Liver (tissue), 9 donors: ENCODE results near the gene TNNT3. TPM values are rescaled to one million over a fixed set of nuclear protein-coding genes. Genes with fewer than 3 reads are reported as not detected.

Source experiments
- DNase-seq: peaks from one replicate; pipeline ENCODE4 v3.0.0-alpha.2; 2017; ENCODE audit warnings: low spot score
- H3K27ac ChIP-seq, 2 donors: one replicate each; pipeline ENCODE4 v1.7.0; 2013; ENCODE audit warnings: inconsistent platforms in 2 of 2, low read length in 2 of 2, control low read depth in 1 of 2, low read depth in 1 of 2, mild to moderate bottlenecking in 1 of 2
- H3K27me3 ChIP-seq, 4 donors: one replicate each; pipeline versions ENCODE4 v1.6.1 to v1.7.0; 2013; ENCODE audit warnings: low read length in 3 of 4, inconsistent platforms in 1 of 4, mild to moderate bottlenecking in 1 of 4, moderate library complexity in 1 of 4; ENCODE audit not compliant: control insufficient read depth in 4 of 4, insufficient read depth in 4 of 4
- H3K36me3 ChIP-seq, 4 donors: one replicate each; pipeline versions ENCODE4 v1.6.1 to v1.7.0; 2013; ENCODE audit warnings: low read length in 3 of 4, mild to moderate bottlenecking in 3 of 4, low read depth in 1 of 4, moderate library complexity in 1 of 4; ENCODE audit not compliant: control insufficient read depth in 4 of 4, insufficient read depth in 3 of 4
- H3K4me1 ChIP-seq, 4 donors: one replicate each; pipeline versions ENCODE4 v1.6.1 to v1.7.0; 2013; ENCODE audit warnings: low read length in 3 of 4, mild to moderate bottlenecking in 3 of 4, moderate library complexity in 1 of 4; ENCODE audit not compliant: control insufficient read depth in 4 of 4, insufficient read depth in 4 of 4
- H3K4me3 ChIP-seq, 3 donors: one replicate each; pipeline versions ENCODE4 v1.6.1 to v1.7.0; 2013; ENCODE audit warnings: low read length in 3 of 3, control low read depth in 1 of 3, low read depth in 1 of 3, mild to moderate bottlenecking in 1 of 3
- H3K9ac ChIP-seq, 2 donors: one replicate each; pipeline ENCODE4 v1.7.0; 2013; ENCODE audit warnings: low read length in 2 of 2, mild to moderate bottlenecking in 2 of 2, moderate library complexity in 2 of 2, control low read depth in 1 of 2, low read depth in 1 of 2
- H3K9me3 ChIP-seq, 4 donors: one replicate each; pipeline versions ENCODE4 v1.6.1 to v1.7.0; 2013; ENCODE audit warnings: low read length in 3 of 4; ENCODE audit not compliant: control insufficient read depth in 4 of 4
- ATF3 ChIP-seq: IDR thresholded peaks from 2 replicates; pipeline ENCODE4 v1.6.1; 2016; ENCODE audit warnings: antibody characterized with exemption
- EGR1 ChIP-seq, 2 donors: IDR thresholded peaks; 2 replicates each; pipeline ENCODE4 v1.6.1; 2016 to 2018; ENCODE audit warnings: antibody characterized with exemption in 2 of 2, low read depth in 2 of 2
- FOXA1 ChIP-seq: IDR thresholded peaks from 2 replicates; pipeline ENCODE4 v1.6.1; 2016; ENCODE audit warnings: antibody characterized with exemption
- FOXA2 ChIP-seq: IDR thresholded peaks from 2 replicates; pipeline ENCODE4 v1.6.1; 2016; ENCODE audit warnings: antibody characterized with exemption
- GABPA ChIP-seq, 2 donors: IDR thresholded peaks in 1 of 2; conservative IDR thresholded peaks in 1 of 2; 2 replicates each; pipeline ENCODE4 v1.6.1; 2016; ENCODE audit warnings: antibody characterized with exemption in 2 of 2, mild to moderate bottlenecking in 1 of 2, moderate library complexity in 1 of 2
- HNF4A ChIP-seq, 2 donors: conservative IDR thresholded peaks; 2 replicates each; pipeline ENCODE4 v1.6.1; 2016; ENCODE audit warnings: antibody characterized with exemption in 2 of 2, mild to moderate bottlenecking in 2 of 2
- HNF4G ChIP-seq: IDR thresholded peaks from 2 replicates; pipeline ENCODE4 v1.6.1; 2016; ENCODE audit warnings: antibody characterized with exemption
- JUND ChIP-seq, 2 donors: IDR thresholded peaks; 2 replicates each; pipeline ENCODE4 v1.6.1; 2016; ENCODE audit warnings: antibody characterized with exemption in 2 of 2
- NR2F2 ChIP-seq: IDR thresholded peaks from 2 replicates; pipeline ENCODE4 v1.6.1; 2016; ENCODE audit warnings: antibody characterized with exemption
- RAD21 ChIP-seq, 2 donors: IDR thresholded peaks; 2 replicates each; pipeline ENCODE4 v1.6.1; 2016; ENCODE audit warnings: antibody characterized with exemption in 2 of 2, mild to moderate bottlenecking in 2 of 2
- RXRA ChIP-seq, 2 donors: IDR thresholded peaks; 2 replicates each; pipeline ENCODE4 v1.6.1; 2017 to 2018; ENCODE audit warnings: antibody characterized with exemption in 2 of 2, mild to moderate bottlenecking in 1 of 2
- SP1 ChIP-seq: IDR thresholded peaks from 2 replicates; pipeline ENCODE4 v1.6.1; 2018; ENCODE audit warnings: antibody characterized with exemption, mild to moderate bottlenecking
- TAF1 ChIP-seq: conservative IDR thresholded peaks from 2 replicates; pipeline ENCODE4 v1.6.1; 2016; ENCODE audit warnings: antibody characterized with exemption, mild to moderate bottlenecking
- YY1 ChIP-seq: IDR thresholded peaks from 2 replicates; pipeline ENCODE4 v1.6.1; 2016; ENCODE audit warnings: antibody characterized with exemption, mild to moderate bottlenecking
- ZBTB33 ChIP-seq: IDR thresholded peaks from 2 replicates; pipeline ENCODE4 v1.6.1; 2016; ENCODE audit warnings: antibody characterized with exemption
- WGBS: extraction: QIAGEN DNeasy Blood & Tissue Kit; methylation state at CpG from one replicate; pipeline ENCODE4 v1.1.7; 2013; 5-methylcytosine and 5-hydroxymethylcytosine counted together
- polyA plus RNA-seq, 2 donors: library from polyadenylated mRNA; stranded (reverse) in 1 of 2; unstranded in 1 of 2; fragments of 200-250 nt in 1 of 2; fragments of >200 nt in 1 of 2; fragmentation: Nextera tagmentation in 1 of 2; extraction: Ambion mirVana in 1 of 2; gene quantifications; one replicate each; pipeline versions ENCODE4 v1.2.1 to v1.2.3, GENCODE V29; 2013 to 2015
- total RNA-seq, 2 donors: library from RNA; depleted of rRNA; stranded (reverse); fragments of >200 nt; gene quantifications; one replicate each; pipeline ENCODE4 v1.2.3, GENCODE V29; 2014
- TF ChIP-seq, protein P1 (sequence below): IDR thresholded peaks from 2 replicates; pipeline ENCODE4 v1.6.1; 2016; ENCODE audit warnings: antibody characterized with exemption
- TF ChIP-seq, protein P2 (sequence below): IDR thresholded peaks from 2 replicates; pipeline ENCODE4 v1.6.1; 2016; ENCODE audit warnings: antibody characterized with exemption, mild to moderate bottlenecking
- TF ChIP-seq, protein P3 (sequence below): fragments of 150-350 bp; IDR thresholded peaks from 2 replicates; pipeline ENCODE4 v1.5.1; 2017; ENCODE audit warnings: improper control_type of control experiment, low read depth, low read length; ENCODE audit not compliant: missing input control
- donor health status: healthy.
- donor health status: healthy.
- donor health status: healthy.
- donor health status: healthy.
- donor health status: healthy.

The TNNT3 gene
- total and polyA plus RNA-seq, 4 donors = 0.06 to 0.14 TPM; not detected in 2

DNA sequence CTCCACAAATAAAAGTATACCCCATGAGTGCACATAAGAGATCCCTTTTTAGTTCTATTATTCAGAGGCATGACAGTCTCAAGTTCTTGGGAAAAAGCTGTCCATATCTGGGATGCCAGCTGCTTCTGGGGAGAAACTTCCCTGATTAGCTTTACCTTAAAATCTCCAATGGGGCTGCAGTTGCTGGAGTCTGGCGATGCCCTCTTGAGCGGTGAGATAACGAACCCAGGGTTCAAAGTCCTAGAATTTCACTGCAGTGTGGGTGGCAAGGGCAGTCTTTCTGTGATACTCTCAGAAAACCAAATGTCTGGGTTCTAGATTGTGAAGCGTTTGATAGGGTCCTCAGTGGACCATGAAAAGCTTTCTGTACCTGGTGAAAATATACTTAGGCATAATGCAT lies 20.4 kb upstream of the TNNT3 start (continued):
- TF ChIP-seq ZBTB33 = no peak
- TF ChIP-seq, protein P1, sequence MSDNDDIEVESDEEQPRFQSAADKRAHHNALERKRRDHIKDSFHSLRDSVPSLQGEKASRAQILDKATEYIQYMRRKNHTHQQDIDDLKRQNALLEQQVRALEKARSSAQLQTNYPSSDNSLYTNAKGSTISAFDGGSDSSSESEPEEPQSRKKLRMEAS = no peak
- TF ChIP-seq ATF3 = no peak
- TF ChIP-seq NR2F2 = no peak
- TF ChIP-seq HNF4G = peak; percentile 78

GRCh38 chr11:1899686-1900085 lies 19.8 kb upstream of the TNNT3 start:
- H3K9ac ChIP-seq = no peak overlapping the region
- no peak overlapping the region for H3K4me3 ChIP-seq
- H3K9me3 ChIP-seq = no peaks in the 10 kb centered on the region
- TF ChIP-seq YY1 (no peak), FOXA1 (no peak), RAD21 (IDR thresholded peaks at IDR 0.05) (no peak), JUND (IDR thresholded peaks at IDR 0.05) (no peak), HNF4A (conservative IDR thresholded peaks at IDR 0.05) (no peak), ZBTB33 (no peak), SP1 (no peak), EGR1 (IDR thresholded peaks at IDR 0.05; ENCODE audit: low read depth in 2 of 2) (no peak), NR2F2 (no peak), RXRA (IDR thresholded peaks at IDR 0.05) (no peak), TAF1 (no peak), ATF3 (no peak), HNF4G (no peak), FOXA2 (no peak), GABPA (IDR thresholded peaks at IDR 0.05 in 1 of 2, conservative IDR thresholded peaks at IDR 0.05 in 1 of 2) (no peak)
- TF ChIP-seq, protein P1 = no peak
- TF ChIP-seq, protein P2, sequence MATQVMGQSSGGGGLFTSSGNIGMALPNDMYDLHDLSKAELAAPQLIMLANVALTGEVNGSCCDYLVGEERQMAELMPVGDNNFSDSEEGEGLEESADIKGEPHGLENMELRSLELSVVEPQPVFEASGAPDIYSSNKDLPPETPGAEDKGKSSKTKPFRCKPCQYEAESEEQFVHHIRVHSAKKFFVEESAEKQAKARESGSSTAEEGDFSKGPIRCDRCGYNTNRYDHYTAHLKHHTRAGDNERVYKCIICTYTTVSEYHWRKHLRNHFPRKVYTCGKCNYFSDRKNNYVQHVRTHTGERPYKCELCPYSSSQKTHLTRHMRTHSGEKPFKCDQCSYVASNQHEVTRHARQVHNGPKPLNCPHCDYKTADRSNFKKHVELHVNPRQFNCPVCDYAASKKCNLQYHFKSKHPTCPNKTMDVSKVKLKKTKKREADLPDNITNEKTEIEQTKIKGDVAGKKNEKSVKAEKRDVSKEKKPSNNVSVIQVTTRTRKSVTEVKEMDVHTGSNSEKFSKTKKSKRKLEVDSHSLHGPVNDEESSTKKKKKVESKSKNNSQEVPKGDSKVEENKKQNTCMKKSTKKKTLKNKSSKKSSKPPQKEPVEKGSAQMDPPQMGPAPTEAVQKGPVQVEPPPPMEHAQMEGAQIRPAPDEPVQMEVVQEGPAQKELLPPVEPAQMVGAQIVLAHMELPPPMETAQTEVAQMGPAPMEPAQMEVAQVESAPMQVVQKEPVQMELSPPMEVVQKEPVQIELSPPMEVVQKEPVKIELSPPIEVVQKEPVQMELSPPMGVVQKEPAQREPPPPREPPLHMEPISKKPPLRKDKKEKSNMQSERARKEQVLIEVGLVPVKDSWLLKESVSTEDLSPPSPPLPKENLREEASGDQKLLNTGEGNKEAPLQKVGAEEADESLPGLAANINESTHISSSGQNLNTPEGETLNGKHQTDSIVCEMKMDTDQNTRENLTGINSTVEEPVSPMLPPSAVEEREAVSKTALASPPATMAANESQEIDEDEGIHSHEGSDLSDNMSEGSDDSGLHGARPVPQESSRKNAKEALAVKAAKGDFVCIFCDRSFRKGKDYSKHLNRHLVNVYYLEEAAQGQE = no peak
- TF ChIP-seq, protein P3, sequence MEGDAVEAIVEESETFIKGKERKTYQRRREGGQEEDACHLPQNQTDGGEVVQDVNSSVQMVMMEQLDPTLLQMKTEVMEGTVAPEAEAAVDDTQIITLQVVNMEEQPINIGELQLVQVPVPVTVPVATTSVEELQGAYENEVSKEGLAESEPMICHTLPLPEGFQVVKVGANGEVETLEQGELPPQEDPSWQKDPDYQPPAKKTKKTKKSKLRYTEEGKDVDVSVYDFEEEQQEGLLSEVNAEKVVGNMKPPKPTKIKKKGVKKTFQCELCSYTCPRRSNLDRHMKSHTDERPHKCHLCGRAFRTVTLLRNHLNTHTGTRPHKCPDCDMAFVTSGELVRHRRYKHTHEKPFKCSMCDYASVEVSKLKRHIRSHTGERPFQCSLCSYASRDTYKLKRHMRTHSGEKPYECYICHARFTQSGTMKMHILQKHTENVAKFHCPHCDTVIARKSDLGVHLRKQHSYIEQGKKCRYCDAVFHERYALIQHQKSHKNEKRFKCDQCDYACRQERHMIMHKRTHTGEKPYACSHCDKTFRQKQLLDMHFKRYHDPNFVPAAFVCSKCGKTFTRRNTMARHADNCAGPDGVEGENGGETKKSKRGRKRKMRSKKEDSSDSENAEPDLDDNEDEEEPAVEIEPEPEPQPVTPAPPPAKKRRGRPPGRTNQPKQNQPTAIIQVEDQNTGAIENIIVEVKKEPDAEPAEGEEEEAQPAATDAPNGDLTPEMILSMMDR = no peak
- H3K36me3 ChIP-seq = no peaks in the 10 kb centered on the region
- WGBS = 93% methylated on average over 5 of the region's 5 CpGs
- no peak overlapping the region for H3K27ac ChIP-seq
- no peaks in the 10 kb centered on the region for H3K27me3 ChIP-seq
- no peak for DNase-seq
- peaks cover 0 to 11% (median 6%) of the 10 kb centered on the region in 4 donors for H3K4me1 ChIP-seq
